Right ventricle myocardium inferior (tissue), 1 donor: ENCODE measurements around the gene F8A1. TPM values are rescaled to one million over a fixed set of nuclear protein-coding genes. Genes with fewer than 3 reads are reported as not detected.
"Not testable (repeated sequence)": the region's sequence is repeated elsewhere in the genome, so short reads cannot be mapped to it uniquely, and the experiment has no call there.

Source experiments
- ATAC-seq: fragments of 200-7000 bp; cut with Tn5 transposase; one replicate; pipeline ENCODE4 v1.9.1; 2020; ENCODE audit warnings: mild to moderate bottlenecking, moderate library complexity
- DNase-seq: peaks from one replicate; pipeline ENCODE4 v3.0.0; 2021; ENCODE audit errors: missing footprints
- intact Hi-C: fragments of 100-400 bp; cut with DNase I; formaldehyde crosslinking; loops from one replicate; pipeline ENCODE4 v1.11.0; 2022
- microRNA-seq: library from miRNA; unstranded; fragments of <30 nt; microRNA quantifications from one replicate; pipeline ENCODE4 v1.2.0, GENCODE V29; 2020
- total RNA-seq: library from RNA; stranded (reverse); fragmentation: NEBNext Ultra II Directional; extraction: Animal tissue kit (Norgen Biotek cat#: 25700); gene quantifications from one replicate; pipeline ENCODE4 v1.2.1, GENCODE V29; 2021
- donor health status: DM: no; HTN: yes; CAD: no; lungs with severe emphysema.

F8A1 gene
- total RNA-seq, 1 donor from 2014 or later: 33.1 TPM

- ATAC-seq, DNase-seq, intact Hi-C loops: not testable (repeated sequence)
These were observed 38.6 kb downstream of the F8A1 start for GRCh38 chrX:154924771-154925170.

Small RNA genes within 50 kb of the gene (microRNA-seq; reads per million reads assigned to microRNA genes)
- gene MIR1184-1: not detected

Other genes with a start within 250 kb of the F8A1 start
- not detected for gene CTAG2, start 232.8 kb upstream of the F8A1 start, total RNA-seq
- 12.1 TPM for gene GAB3, start 135.3 kb upstream of the F8A1 start, total RNA-seq
- 19.7 TPM for gene DKC1, start 123.5 kb upstream of the F8A1 start, total RNA-seq
- gene MPP1, start 80.9 kb upstream of the F8A1 start, total RNA-seq: 40.7 TPM
- not detected for gene SMIM9, start 51.7 kb upstream of the F8A1 start, total RNA-seq
- gene F8, start 136.4 kb downstream of the F8A1 start, total RNA-seq: 53.7 TPM
- 403 TPM for gene FUNDC2, start 140.5 kb downstream of the F8A1 start, total RNA-seq
- 27.7 TPM for gene CMC4, start 184.8 kb downstream of the F8A1 start, total RNA-seq
- gene MTCP1, start 184.8 kb downstream of the F8A1 start, total RNA-seq: 54.5 TPM
- 16.5 TPM for gene BRCC3, start 185.2 kb downstream of the F8A1 start, total RNA-seq